Fibroblast of lung (primary cell): Measurements from ENCODE around the gene ASIC4.

Experiments used
- CTCF ChIP-seq, 2 donors: IDR thresholded peaks in 1 of 2; conservative IDR thresholded peaks in 1 of 2; 1 replicate in 1 of 2; 2 replicates in 1 of 2; pipeline ENCODE4 v1.5.1; 2011 to 2012; ENCODE audit warnings: low read length in 2 of 2, control low read depth in 1 of 2, inconsistent platforms in 1 of 2, low read depth in 1 of 2, mild to moderate bottlenecking in 1 of 2
- EZH2 ChIP-seq: IDR thresholded peaks from 2 replicates; pipeline ENCODE4 v1.5.1; 2012; ENCODE audit warnings: low read length, control low read depth, mild to moderate bottlenecking; ENCODE audit errors: missing control alignments

GRCh38 chr2:219552382-219553167, 38.3 kb downstream of the ASIC4 start:
- TF ChIP-seq CTCF (conservative IDR thresholded peaks at IDR 0.05 in 1 of 2, IDR thresholded peaks at IDR 0.05 in 1 of 2; ENCODE audit: low read depth in 1 of 2, low read length in 2 of 2) = no peak
- no peak for TF ChIP-seq EZH2
